ENCODE measurements around the gene KCND2. TPM values are rescaled to one million over a fixed set of nuclear protein-coding genes. Genes with fewer than 3 reads are reported as not detected.

KCND2 gene
- total RNA-seq, 1 experiment from 2014 or later: not detected

- no peaks in the 10 kb centered on the region for H3K27me3 ChIP-seq (replicated peaks; ENCODE audit: control insufficient read depth, insufficient read depth, low read length)
- no peak for TF ChIP-seq CTCF (IDR thresholded peaks at IDR 0.05; ENCODE audit: insufficient read depth in 1 of 2, low read depth in 1 of 2, low read length in 1 of 2, severe bottlenecking in 1 of 2, unreplicated experiment in 1 of 2)
- no peaks in the 10 kb centered on the region for H3K36me3 Mint-ChIP-seq (ENCODE audit: insufficient read depth, unreplicated experiment)
- H3K4me1 ChIP-seq: no peaks in the 10 kb centered on the region
- no peaks in the 10 kb centered on the region for H3K9me3 Mint-ChIP-seq (ENCODE audit: unreplicated experiment)
- POLR2A ChIA-PET: no interaction called here
- no peaks in the 10 kb centered on the region for H3K36me3 ChIP-seq (ENCODE audit: control insufficient read depth, insufficient read depth, low read length)
- intact Hi-C loops (cut with micrococcal nuclease; ENCODE audit: unreplicated experiment): no loop called here
- DNase-seq: no peak
- H3K9me3 ChIP-seq: no peaks in the 10 kb centered on the region
- peaks cover 4% of the 10 kb centered on the region for H3K27me3 Mint-ChIP-seq (ENCODE audit: insufficient read depth, unreplicated experiment)
- BruUV-seq (replicated peaks): no TSS peak
- no peak overlapping the region for H3K27ac Mint-ChIP-seq (ENCODE audit: unreplicated experiment)
- CTCF ChIA-PET: no interaction called here
- no peak overlapping the region for H3K4me3 Mint-ChIP-seq (ENCODE audit: unreplicated experiment)
- no peaks in the 10 kb centered on the region for H3K4me1 Mint-ChIP-seq (ENCODE audit: low read depth, unreplicated experiment)
- H3K4me3 ChIP-seq (ENCODE audit: low read depth, low read length): no peak overlapping the region
Observed at GRCh38 chr7:120547605-120548004, 274.6 kb downstream of the KCND2 start.

GRCh38 chr7:120550494-120551048 lies 277.6 kb downstream of the KCND2 start:
- Mint-ChIP-seq H3K36me3 (ENCODE audit: insufficient read depth, unreplicated experiment) (no peaks in the 10 kb centered on the region), H3K27ac (ENCODE audit: unreplicated experiment) (no peak overlapping the region), H3K4me1 (ENCODE audit: low read depth, unreplicated experiment) (no peaks in the 10 kb centered on the region), H3K9me3 (ENCODE audit: unreplicated experiment) (no peaks in the 10 kb centered on the region), H3K27me3 (ENCODE audit: insufficient read depth, unreplicated experiment) (peaks cover 7% of the 10 kb centered on the region), H3K4me3 (ENCODE audit: unreplicated experiment) (no peak overlapping the region)
- Histone ChIP-seq H3K4me1 (no peaks in the 10 kb centered on the region), H3K27me3 (replicated peaks; ENCODE audit: control insufficient read depth, insufficient read depth, low read length) (no peaks in the 10 kb centered on the region), H3K9me3 (no peaks in the 10 kb centered on the region), H3K36me3 (ENCODE audit: control insufficient read depth, insufficient read depth, low read length) (no peaks in the 10 kb centered on the region), H3K4me3 (ENCODE audit: low read depth, low read length) (no peak overlapping the region)
- DNase-seq: no peak
- TF ChIP-seq CTCF (IDR thresholded peaks at IDR 0.05; ENCODE audit: insufficient read depth in 1 of 2, low read depth in 1 of 2, low read length in 1 of 2, severe bottlenecking in 1 of 2, unreplicated experiment in 1 of 2): no peak
- no TSS peak for BruUV-seq (replicated peaks)
- POLR2A ChIA-PET: no interaction called here
- intact Hi-C loops (cut with micrococcal nuclease; ENCODE audit: unreplicated experiment): no loop called here
- CTCF ChIA-PET: no interaction called here

GRCh38 chr7:120553491-120553890 lies 280.5 kb downstream of the KCND2 start:
- no peaks in the 10 kb centered on the region for H3K36me3 Mint-ChIP-seq (ENCODE audit: insufficient read depth, unreplicated experiment)
- H3K9me3 Mint-ChIP-seq (ENCODE audit: unreplicated experiment): no peaks in the 10 kb centered on the region
- H3K27ac Mint-ChIP-seq (ENCODE audit: unreplicated experiment): no peak overlapping the region
- ChIA-PET CTCF (no interaction called here), POLR2A (no interaction called here)
- no peaks in the 10 kb centered on the region for H3K9me3 ChIP-seq
- no peak overlapping the region for H3K4me3 Mint-ChIP-seq (ENCODE audit: unreplicated experiment)
- no peaks in the 10 kb centered on the region for H3K4me1 ChIP-seq
- TF ChIP-seq CTCF (IDR thresholded peaks at IDR 0.05; ENCODE audit: insufficient read depth in 1 of 2, low read depth in 1 of 2, low read length in 1 of 2, severe bottlenecking in 1 of 2, unreplicated experiment in 1 of 2): no peak
- intact Hi-C loops (cut with micrococcal nuclease; ENCODE audit: unreplicated experiment): no loop called here
- DNase-seq: no peak
- no peak overlapping the region for H3K4me3 ChIP-seq (ENCODE audit: low read depth, low read length)
- H3K27me3 Mint-ChIP-seq (ENCODE audit: insufficient read depth, unreplicated experiment): peaks cover 5% of the 10 kb centered on the region
- H3K4me1 Mint-ChIP-seq (ENCODE audit: low read depth, unreplicated experiment): no peaks in the 10 kb centered on the region
- no peaks in the 10 kb centered on the region for H3K27me3 ChIP-seq (replicated peaks; ENCODE audit: control insufficient read depth, insufficient read depth, low read length)
- BruUV-seq (replicated peaks): no TSS peak
- no peaks in the 10 kb centered on the region for H3K36me3 ChIP-seq (ENCODE audit: control insufficient read depth, insufficient read depth, low read length)
